ENCODE measurements around the gene ENTPD3. TPM values are rescaled to one million over a fixed set of nuclear protein-coding genes. Genes with fewer than 3 reads are reported as not detected.

The ENTPD3 gene
- total RNA-seq, 4 donors from 2014 or later = 4.2 to 9.0 (median 6.7) TPM

DNA sequence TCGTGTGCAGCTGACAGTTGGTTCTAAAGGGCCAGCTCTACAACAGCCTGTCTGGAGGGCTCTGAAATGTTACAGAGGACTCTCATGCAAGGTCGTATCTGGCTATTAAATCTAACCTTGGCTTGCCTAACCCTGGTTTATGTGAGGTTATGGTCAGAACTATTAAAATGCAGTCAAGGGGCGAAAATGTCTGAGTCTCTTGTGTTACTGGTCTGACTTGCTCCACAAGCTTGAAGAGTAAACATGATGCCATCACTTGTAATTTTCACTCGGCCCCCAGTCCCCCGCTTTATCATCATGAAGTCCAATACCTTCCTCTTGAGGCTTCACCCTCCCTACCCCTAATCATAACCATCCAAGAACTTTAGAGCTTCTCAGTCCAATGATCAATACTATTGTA is 9.4 kb downstream of the ENTPD3 start:
- no peak for TF ChIP-seq EP300 (IDR thresholded peaks at IDR 0.05)
- TF ChIP-seq, protein P1, sequence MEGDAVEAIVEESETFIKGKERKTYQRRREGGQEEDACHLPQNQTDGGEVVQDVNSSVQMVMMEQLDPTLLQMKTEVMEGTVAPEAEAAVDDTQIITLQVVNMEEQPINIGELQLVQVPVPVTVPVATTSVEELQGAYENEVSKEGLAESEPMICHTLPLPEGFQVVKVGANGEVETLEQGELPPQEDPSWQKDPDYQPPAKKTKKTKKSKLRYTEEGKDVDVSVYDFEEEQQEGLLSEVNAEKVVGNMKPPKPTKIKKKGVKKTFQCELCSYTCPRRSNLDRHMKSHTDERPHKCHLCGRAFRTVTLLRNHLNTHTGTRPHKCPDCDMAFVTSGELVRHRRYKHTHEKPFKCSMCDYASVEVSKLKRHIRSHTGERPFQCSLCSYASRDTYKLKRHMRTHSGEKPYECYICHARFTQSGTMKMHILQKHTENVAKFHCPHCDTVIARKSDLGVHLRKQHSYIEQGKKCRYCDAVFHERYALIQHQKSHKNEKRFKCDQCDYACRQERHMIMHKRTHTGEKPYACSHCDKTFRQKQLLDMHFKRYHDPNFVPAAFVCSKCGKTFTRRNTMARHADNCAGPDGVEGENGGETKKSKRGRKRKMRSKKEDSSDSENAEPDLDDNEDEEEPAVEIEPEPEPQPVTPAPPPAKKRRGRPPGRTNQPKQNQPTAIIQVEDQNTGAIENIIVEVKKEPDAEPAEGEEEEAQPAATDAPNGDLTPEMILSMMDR (IDR thresholded peaks at IDR 0.05) = no peak
- no peak for TF ChIP-seq POLR2A (IDR thresholded peaks at IDR 0.05)
- no peak for TF ChIP-seq POLR2AphosphoS5 (IDR thresholded peaks at IDR 0.05)
- no peaks in the 10 kb centered on the region for H3K4me1 ChIP-seq
- H3K9me3 ChIP-seq = no peaks in the 10 kb centered on the region
- DNase-seq (ENCODE audit: low spot score in 2 of 2) = no peak
- H3K4me3 ChIP-seq = no peak overlapping the region
- WGBS = 74% methylated on average over 5 of the region's 5 CpGs
- no peaks in the 10 kb centered on the region for H3K27me3 ChIP-seq
- H3K36me3 ChIP-seq = no peaks in the 10 kb centered on the region
- H3K27ac ChIP-seq = no peak overlapping the region

DNA sequence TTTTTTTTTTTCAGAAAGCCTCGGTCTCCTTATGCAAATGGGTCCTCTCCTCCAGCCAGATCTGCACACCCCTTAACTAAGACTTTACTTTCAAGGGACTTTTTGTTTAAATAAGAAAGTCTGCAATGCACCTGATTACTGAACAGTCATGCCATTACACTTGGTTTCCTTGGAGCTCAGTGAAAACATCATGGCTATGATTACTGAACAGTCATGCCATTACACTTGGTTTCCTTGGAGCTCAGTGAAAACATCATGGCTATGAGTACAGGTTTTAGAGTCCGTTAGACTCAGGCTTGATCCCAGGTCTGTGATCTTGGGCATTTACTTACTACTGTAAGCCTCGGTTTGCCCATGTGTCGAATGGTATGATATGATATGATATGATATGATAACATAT is 10.1 kb downstream of the ENTPD3 start:
- H3K27ac ChIP-seq = no peak overlapping the region
- H3K4me1 ChIP-seq = no peaks in the 10 kb centered on the region
- TF ChIP-seq, protein P1 (IDR thresholded peaks at IDR 0.05) = no peak
- TF ChIP-seq POLR2A (IDR thresholded peaks at IDR 0.05) = no peak
- TF ChIP-seq POLR2AphosphoS5 (IDR thresholded peaks at IDR 0.05) = no peak
- TF ChIP-seq EP300 (IDR thresholded peaks at IDR 0.05) = no peak
- H3K36me3 ChIP-seq = no peaks in the 10 kb centered on the region
- DNase-seq (ENCODE audit: low spot score in 2 of 2) = no peak
- H3K9me3 ChIP-seq = no peaks in the 10 kb centered on the region
- no peaks in the 10 kb centered on the region for H3K27me3 ChIP-seq
- WGBS = 94% methylated on average over 4 of the region's 4 CpGs
- no peak overlapping the region for H3K4me3 ChIP-seq

DNA sequence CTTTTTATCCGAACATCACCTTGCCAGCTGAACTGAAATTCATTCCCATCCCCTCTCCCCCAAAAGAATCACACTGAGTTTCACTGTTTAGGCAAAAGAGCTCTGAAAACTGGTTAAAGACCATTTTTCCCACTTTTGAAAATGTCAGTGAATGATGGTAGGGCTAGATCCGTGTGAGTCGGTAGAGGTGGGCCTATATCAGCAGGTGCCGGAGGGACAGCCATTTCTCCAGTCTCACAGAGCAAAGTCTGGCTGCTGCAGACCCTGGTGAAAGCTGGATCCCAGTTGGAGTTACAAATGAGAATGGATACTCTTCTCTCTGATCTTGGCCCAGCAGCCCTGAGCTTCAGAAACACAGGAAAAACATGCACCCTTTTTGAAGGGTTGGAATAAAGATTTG is 10.9 kb downstream of the ENTPD3 start:
- no peak for DNase-seq (ENCODE audit: low spot score in 2 of 2)
- 77% methylated on average over 4 of the region's 4 CpGs for WGBS
- no peaks in the 10 kb centered on the region for H3K27me3 ChIP-seq
- no peak overlapping the region for H3K27ac ChIP-seq
- H3K4me1 ChIP-seq = no peaks in the 10 kb centered on the region
- no peaks in the 10 kb centered on the region for H3K36me3 ChIP-seq
- TF ChIP-seq POLR2AphosphoS5 (IDR thresholded peaks at IDR 0.05) = no peak
- no peaks in the 10 kb centered on the region for H3K9me3 ChIP-seq
- no peak overlapping the region for H3K4me3 ChIP-seq

DNA sequence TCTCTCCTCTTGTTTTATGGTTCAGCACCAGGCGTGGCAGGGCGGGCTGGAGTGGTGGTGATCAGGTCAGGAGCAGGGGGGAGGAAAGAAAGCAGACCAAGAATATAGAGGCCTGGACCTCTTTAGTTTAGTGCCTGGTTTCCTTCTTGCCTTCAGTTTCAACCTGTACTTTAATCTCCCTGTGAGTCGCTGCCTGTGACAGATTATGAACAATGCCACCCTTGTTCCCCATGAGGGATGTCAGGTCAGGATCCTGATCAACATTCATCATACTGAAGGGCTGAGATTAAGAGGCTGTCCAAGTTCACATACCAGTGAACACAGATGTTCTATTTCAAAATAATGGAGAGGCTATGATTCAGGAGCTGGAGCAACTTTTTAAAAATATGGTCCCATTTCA is 11.4 kb downstream of the ENTPD3 start:
- Histone ChIP-seq H3K9me3 (no peaks in the 10 kb centered on the region), H3K27ac (no peak overlapping the region), H3K36me3 (no peaks in the 10 kb centered on the region), H3K4me3 (no peak overlapping the region), H3K27me3 (no peaks in the 10 kb centered on the region), H3K4me1 (no peaks in the 10 kb centered on the region)
- DNase-seq (ENCODE audit: low spot score in 2 of 2) = no peak
- 75% methylated on average over 3 of the region's 3 CpGs for WGBS
- TF ChIP-seq POLR2AphosphoS5 (IDR thresholded peaks at IDR 0.05) (no peak), EP300 (IDR thresholded peaks at IDR 0.05) (no peak)
- TF ChIP-seq, protein P1 (IDR thresholded peaks at IDR 0.05) = no peak

DNA sequence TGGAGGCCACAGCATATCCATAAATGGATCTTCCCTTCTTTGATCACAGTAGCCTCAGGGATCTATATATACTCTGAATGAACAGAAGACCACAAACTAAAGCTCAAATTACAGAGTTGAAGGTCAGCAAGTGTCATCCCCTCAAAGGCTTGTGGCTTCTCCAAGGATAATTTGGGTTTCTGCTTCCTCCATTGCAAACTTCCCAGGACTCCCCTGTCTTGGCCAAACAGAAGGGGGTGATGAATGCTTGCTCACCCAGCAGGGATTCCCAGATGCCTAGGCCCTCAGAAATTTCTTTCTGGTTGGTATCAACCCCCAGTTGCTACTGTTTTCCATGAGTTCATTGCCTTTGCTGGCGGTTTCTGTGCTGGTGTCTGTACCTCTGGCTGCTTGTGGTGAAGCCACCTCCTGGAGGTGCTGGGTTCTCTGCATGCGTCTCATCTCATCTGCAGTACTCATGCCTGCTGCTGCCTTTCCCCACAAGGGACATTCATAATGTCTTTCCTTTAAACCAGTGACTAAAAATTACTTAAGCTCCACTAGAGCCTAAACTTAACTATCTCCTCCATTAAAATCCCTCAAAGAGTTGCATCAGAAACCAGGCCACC is 17.7 kb downstream of the ENTPD3 start:
- 100% methylated on average over 2 of the region's 2 CpGs for WGBS
- Histone ChIP-seq H3K36me3 (no peaks in the 10 kb centered on the region), H3K27me3 (no peaks in the 10 kb centered on the region), H3K4me1 (no peaks in the 10 kb centered on the region), H3K4me3 (no peak overlapping the region), H3K9me3 (no peaks in the 10 kb centered on the region), H3K27ac (no peak overlapping the region)
- TF ChIP-seq POLR2AphosphoS5 (IDR thresholded peaks at IDR 0.05) (no peak), POLR2A (IDR thresholded peaks at IDR 0.05) (no peak), EP300 (IDR thresholded peaks at IDR 0.05) (no peak)
- TF ChIP-seq, protein P1 (IDR thresholded peaks at IDR 0.05) = no peak
- no peak for DNase-seq (ENCODE audit: low spot score in 2 of 2)

DNA sequence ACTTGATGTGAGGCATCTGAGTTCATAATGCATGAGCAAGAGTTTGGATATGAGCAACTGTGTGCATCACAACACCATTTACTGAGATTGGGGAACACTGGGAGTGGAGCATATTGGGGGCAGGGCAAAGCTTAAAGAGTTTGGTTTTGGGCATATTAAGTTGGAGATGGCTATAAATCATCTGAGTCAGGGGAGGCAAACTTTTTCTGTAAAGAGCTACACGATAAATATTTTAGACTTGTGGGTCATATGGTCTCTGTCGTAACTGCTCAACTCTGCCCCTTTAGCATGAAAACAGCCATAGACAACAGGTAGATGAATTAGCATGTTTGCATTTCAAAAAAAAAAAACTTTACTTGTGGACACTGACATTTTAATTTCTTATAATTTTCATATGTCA is 20.0 kb downstream of the ENTPD3 start:
- 70% methylated on average over 2 of the region's 2 CpGs for WGBS
- H3K4me3 ChIP-seq = no peak overlapping the region
- H3K4me1 ChIP-seq = no peaks in the 10 kb centered on the region
- no peaks in the 10 kb centered on the region for H3K36me3 ChIP-seq
- no peak for TF ChIP-seq EP300 (IDR thresholded peaks at IDR 0.05)
- no peak for TF ChIP-seq POLR2A (IDR thresholded peaks at IDR 0.05)
- TF ChIP-seq POLR2AphosphoS5 (IDR thresholded peaks at IDR 0.05) = no peak
- TF ChIP-seq, protein P1 (IDR thresholded peaks at IDR 0.05) = no peak
- no peak for DNase-seq (ENCODE audit: low spot score in 2 of 2)
- no peaks in the 10 kb centered on the region for H3K27me3 ChIP-seq
- no peak overlapping the region for H3K27ac ChIP-seq
- no peaks in the 10 kb centered on the region for H3K9me3 ChIP-seq

Data from suprapubic skin (tissue), 4 donors.